GM23248 (cell line): ENCODE data around the gene PIM1. TPM values are rescaled to one million over a fixed set of nuclear protein-coding genes. Genes with fewer than 3 reads are reported as not detected.

Experiments
- DNase-seq: peaks from one replicate; pipeline ENCODE4 v3.0.0-alpha.2; 2015
- H2AFZ ChIP-seq: fragments of 200-600 bp; sonication (generic); 2 replicates; pipeline ENCODE4 v1.6.1; 2016; ENCODE audit warnings: antibody characterized with exemption
- H3F3A ChIP-seq: fragments of 200-600 bp; sonication (generic); 2 replicates; pipeline ENCODE4 v1.6.1; 2016; ENCODE audit warnings: mild to moderate bottlenecking, antibody characterized with exemption, mixed run types; ENCODE audit not compliant: insufficient read depth
- H3K27ac ChIP-seq: fragments of 200-600 bp; sonication (generic); 2 replicates; pipeline ENCODE4 v1.5.1; 2016; ENCODE audit warnings: mild to moderate bottlenecking
- H3K27me3 ChIP-seq: fragments of 200-600 bp; sonication (generic); replicated peaks from 2 replicates; pipeline ENCODE4 v1.6.1; 2016; ENCODE audit warnings: mild to moderate bottlenecking; ENCODE audit not compliant: insufficient read depth
- H3K36me3 ChIP-seq: fragments of 200-600 bp; sonication (generic); 2 replicates; pipeline ENCODE4 v1.6.1; 2016; ENCODE audit warnings: low read depth, mild to moderate bottlenecking
- H3K4me1 ChIP-seq: fragments of 200-600 bp; sonication (generic); 2 replicates; pipeline ENCODE4 v1.6.1; 2016; ENCODE audit warnings: mild to moderate bottlenecking; ENCODE audit not compliant: insufficient read depth
- H3K4me2 ChIP-seq: fragments of 200-600 bp; sonication (generic); one replicate; pipeline ENCODE4 v1.6.1; 2016; ENCODE audit warnings: mild to moderate bottlenecking; ENCODE audit not compliant: unreplicated experiment
- H3K4me3 ChIP-seq: fragments of 200-600 bp; sonication (generic); 2 replicates; pipeline ENCODE4 v1.5.1; 2016; ENCODE audit warnings: mild to moderate bottlenecking
- H3K79me2 ChIP-seq: fragments of 200-600 bp; sonication (generic); 2 replicates; pipeline ENCODE4 v1.6.1; 2016; ENCODE audit warnings: mild to moderate bottlenecking; ENCODE audit not compliant: insufficient read depth
- H3K9ac ChIP-seq: fragments of 200-600 bp; sonication (generic); 2 replicates; pipeline ENCODE4 v1.6.1; 2016; ENCODE audit warnings: mild to moderate bottlenecking
- H3K9me2 ChIP-seq: fragments of 200-600 bp; sonication (generic); 2 replicates; pipeline ENCODE4 v1.6.1; 2016; ENCODE audit warnings: mixed run types, mild to moderate bottlenecking, moderate library complexity; ENCODE audit not compliant: insufficient read depth
- H3K9me3 ChIP-seq: fragments of 200-600 bp; sonication (generic); one replicate; pipeline ENCODE4 v1.6.1; 2017; ENCODE audit warnings: low read depth
- H4K20me1 ChIP-seq: fragments of 200-600 bp; sonication (generic); 2 replicates; pipeline ENCODE4 v1.6.0; 2016; ENCODE audit not compliant: insufficient read depth
- EZH2 ChIP-seq: fragments of 200-600 bp; sonication (generic); IDR thresholded peaks from 2 replicates; pipeline ENCODE4 v1.6.1; 2018; ENCODE audit warnings: antibody characterized with exemption, mild to moderate bottlenecking; ENCODE audit not compliant: insufficient read depth, poor library complexity, severe bottlenecking
- EZH2phosphoT487 ChIP-seq: fragments of 200-600 bp; sonication (generic); IDR thresholded peaks from 2 replicates; pipeline ENCODE4 v1.6.1; 2018; ENCODE audit warnings: antibody characterized with exemption, moderate library complexity, mild to moderate bottlenecking, low read depth; ENCODE audit not compliant: insufficient read depth
- WGBS, 2 experiments: methylation state at CpG; one replicate each; pipeline ENCODE4 v1.1.6; 2015 to 2017; ENCODE audit warnings: low lambda C conversion rate in 2 of 2, low coverage in 1 of 2; ENCODE audit errors: missing lambda C conversion rate in 2 of 2; 5-methylcytosine and 5-hydroxymethylcytosine counted together
- in situ Hi-C: fragments of 300-500 bp; cut with MboI; formaldehyde crosslinking; loops from 2 replicates; pipeline ENCODE4 v1.15.0; 2020
- polyA plus RNA-seq: library from polyadenylated mRNA; unstranded; fragments of >200 nt; fragmentation: Nextera tagmentation; extraction: Ambion mirVana; gene quantifications from 2 replicates; pipeline ENCODE4 v1.2.1, GENCODE V29; 2016
- total RNA-seq: library from RNA; depleted of rRNA; stranded (reverse); fragments of >200 nt; shearing (Covaris generic); gene quantifications from 2 replicates; pipeline ENCODE4 v1.2.3, GENCODE V29; 2014

PIM1 gene
- total and polyA plus RNA-seq, 2 experiments from 2014 or later: 12.0 to 15.5 TPM

DNA sequence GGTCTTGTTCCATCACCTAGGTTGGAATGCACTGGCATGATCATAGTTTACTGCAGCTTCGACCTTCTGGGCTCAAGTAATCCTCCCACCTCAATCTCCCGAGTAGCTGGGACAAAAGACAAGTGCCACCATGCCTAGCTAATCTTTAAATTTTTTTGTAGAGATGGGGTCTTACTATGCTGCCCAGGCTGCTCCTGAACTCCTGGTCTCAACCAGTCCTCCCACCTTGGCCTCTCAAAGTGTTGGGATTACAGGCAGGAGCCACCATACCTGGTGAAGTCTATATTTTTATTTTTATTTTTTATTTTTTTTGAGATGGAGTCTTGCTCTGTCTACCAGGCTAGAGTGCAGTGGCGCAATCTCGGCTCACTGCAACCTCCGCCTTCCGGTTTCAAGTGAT is 11.4 kb upstream of the PIM1 start:
- H3K9ac ChIP-seq: no peak overlapping the region
- no peaks in the 10 kb centered on the region for H3K36me3 ChIP-seq
- no peaks in the 10 kb centered on the region for H4K20me1 ChIP-seq
- no peak overlapping the region for H2AFZ ChIP-seq
- peaks cover 15% of the 10 kb centered on the region for H3K4me1 ChIP-seq
- WGBS, 2 experiments: 85 to 87% methylated on average over 6 of the region's 6 CpGs
- DNase-seq: no peak
- TF ChIP-seq EZH2 (no peak), EZH2phosphoT487 (no peak)
- no peak overlapping the region for H3K27ac ChIP-seq
- H3K4me2 ChIP-seq: no peak overlapping the region
- no peak overlapping the region for H3K4me3 ChIP-seq
- in situ Hi-C loops: no loop called here
- H3K27me3 ChIP-seq: no peaks in the 10 kb centered on the region
- H3F3A ChIP-seq: peaks cover 19% of the 10 kb centered on the region
- H3K9me2 ChIP-seq: no peaks in the 10 kb centered on the region
- no peaks in the 10 kb centered on the region for H3K9me3 ChIP-seq
- H3K79me2 ChIP-seq: no peaks in the 10 kb centered on the region

- in situ Hi-C loops: no loop called here
- peak overlapping the region; percentile 41; the same call in 1 of the 2 replicates for H2AFZ ChIP-seq
- H3K9me3 ChIP-seq: no peaks in the 10 kb centered on the region
- H3K27ac ChIP-seq: peak overlapping the region; percentile 49
- peaks cover 15% of the 10 kb centered on the region for H3K4me1 ChIP-seq
- DNase-seq: peak; percentile 84
- H3K27me3 ChIP-seq: no peaks in the 10 kb centered on the region
- WGBS, 2 experiments: 92% methylated on average over 8 of the region's 8 CpGs
- TF ChIP-seq EZH2 (no peak), EZH2phosphoT487 (no peak)
- H3K79me2 ChIP-seq: no peaks in the 10 kb centered on the region
- no peaks in the 10 kb centered on the region for H3K36me3 ChIP-seq
- H3K4me3 ChIP-seq: no peak overlapping the region
- no peaks in the 10 kb centered on the region for H4K20me1 ChIP-seq
- H3K9ac ChIP-seq: peak overlapping the region; percentile 44
- H3K4me2 ChIP-seq: peak overlapping the region; percentile 46
- H3K9me2 ChIP-seq: no peaks in the 10 kb centered on the region
- peaks cover 19% of the 10 kb centered on the region for H3F3A ChIP-seq
Measured at GRCh38 chr6:37160922-37161778, 8.8 kb upstream of the PIM1 start.

- in situ Hi-C loops: no loop called here
- Histone ChIP-seq H3K4me3 (no peak overlapping the region), H3K27me3 (no peaks in the 10 kb centered on the region), H3K4me2 (no peak overlapping the region), H3K9ac (no peak overlapping the region), H3K4me1 (peaks cover 15% of the 10 kb centered on the region), H3F3A (peaks cover 19% of the 10 kb centered on the region), H3K36me3 (no peaks in the 10 kb centered on the region), H4K20me1 (no peaks in the 10 kb centered on the region), H2AFZ (no peak overlapping the region), H3K9me3 (no peaks in the 10 kb centered on the region), H3K79me2 (no peaks in the 10 kb centered on the region), H3K27ac (no peak overlapping the region), H3K9me2 (no peaks in the 10 kb centered on the region)
- 84 to 86% methylated on average over 4 of the region's 4 CpGs for WGBS, 2 experiments
- no peak for TF ChIP-seq EZH2phosphoT487
- TF ChIP-seq EZH2: no peak
- DNase-seq: no peak
Measured at GRCh38 chr6:37162740-37163139, 7.2 kb upstream of the PIM1 start.

- Histone ChIP-seq H3K27ac (peak overlapping the region; percentile 93), H3K79me2 (peaks cover 10% of the 10 kb centered on the region; the same call in 1 of the 2 replicates), H3K4me2 (peak overlapping the region; percentile 76), H3K27me3 (no peaks in the 10 kb centered on the region), H3F3A (peaks cover 10% of the 10 kb centered on the region; the same call in 1 of the 2 replicates), H3K36me3 (peaks cover 10% of the 10 kb centered on the region), H3K4me1 (peaks cover 14% of the 10 kb centered on the region), H3K9ac (peak overlapping the region; percentile 90), H2AFZ (peak overlapping the region; percentile 54; the same call in 1 of the 2 replicates), H3K9me2 (no peaks in the 10 kb centered on the region), H3K4me3 (peak overlapping the region; percentile 67), H4K20me1 (no peaks in the 10 kb centered on the region), H3K9me3 (no peaks in the 10 kb centered on the region)
- no peak for TF ChIP-seq EZH2phosphoT487
- no peak for TF ChIP-seq EZH2
- no peak for DNase-seq
- WGBS, 2 experiments: 88 to 90% methylated on average over 5 of the region's 5 CpGs
- in situ Hi-C loops: no loop called here
Measured at GRCh38 chr6:37168163-37168758, 1.7 kb upstream of the PIM1 start.
